ENCODE measurements around the gene CSRP1. TPM values are rescaled to one million over a fixed set of nuclear protein-coding genes. Genes with fewer than 3 reads are reported as not detected.
A peak's percentile ranks its signal among the peaks of the same experiment; 100 is the strongest.
"Not testable (repeated sequence)": the region's sequence is repeated elsewhere in the genome, so short reads cannot be mapped to it uniquely, and the experiment has no call there.

Gene CSRP1
- total and polyA plus RNA-seq, 2 experiments from 2014 or later, result 78.9 to 135 TPM

DNA sequence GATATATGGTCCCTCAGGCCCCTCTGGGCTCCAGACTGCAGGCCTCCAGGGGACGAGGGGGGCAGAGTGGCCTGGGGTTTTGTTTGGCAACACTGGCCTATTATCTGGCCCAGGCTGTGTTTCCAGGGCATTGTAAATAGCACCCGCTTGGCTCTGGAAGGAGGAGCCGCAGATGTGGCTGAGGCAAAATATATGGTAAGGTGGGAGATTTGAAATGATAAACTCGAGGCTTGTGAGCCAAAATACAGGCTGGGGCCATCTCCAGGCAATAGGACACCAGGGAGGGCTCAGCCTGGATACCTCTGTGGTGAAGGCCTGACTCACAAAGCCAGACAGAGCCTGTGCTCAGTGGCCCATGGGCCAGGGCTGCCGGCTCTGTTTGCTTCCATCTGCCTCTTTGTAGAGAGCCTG is 46.0 kb upstream of the CSRP1 start:
- TF ChIP-seq, protein P1, sequence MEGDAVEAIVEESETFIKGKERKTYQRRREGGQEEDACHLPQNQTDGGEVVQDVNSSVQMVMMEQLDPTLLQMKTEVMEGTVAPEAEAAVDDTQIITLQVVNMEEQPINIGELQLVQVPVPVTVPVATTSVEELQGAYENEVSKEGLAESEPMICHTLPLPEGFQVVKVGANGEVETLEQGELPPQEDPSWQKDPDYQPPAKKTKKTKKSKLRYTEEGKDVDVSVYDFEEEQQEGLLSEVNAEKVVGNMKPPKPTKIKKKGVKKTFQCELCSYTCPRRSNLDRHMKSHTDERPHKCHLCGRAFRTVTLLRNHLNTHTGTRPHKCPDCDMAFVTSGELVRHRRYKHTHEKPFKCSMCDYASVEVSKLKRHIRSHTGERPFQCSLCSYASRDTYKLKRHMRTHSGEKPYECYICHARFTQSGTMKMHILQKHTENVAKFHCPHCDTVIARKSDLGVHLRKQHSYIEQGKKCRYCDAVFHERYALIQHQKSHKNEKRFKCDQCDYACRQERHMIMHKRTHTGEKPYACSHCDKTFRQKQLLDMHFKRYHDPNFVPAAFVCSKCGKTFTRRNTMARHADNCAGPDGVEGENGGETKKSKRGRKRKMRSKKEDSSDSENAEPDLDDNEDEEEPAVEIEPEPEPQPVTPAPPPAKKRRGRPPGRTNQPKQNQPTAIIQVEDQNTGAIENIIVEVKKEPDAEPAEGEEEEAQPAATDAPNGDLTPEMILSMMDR (IDR thresholded peaks at IDR 0.05; ENCODE audit: low read depth, low read length), result no peak
- H3K9me3 ChIP-seq (ENCODE audit: low read depth), result no peaks in the 10 kb centered on the region
- no peak overlapping the region for H3K27ac ChIP-seq
- H3K36me3 ChIP-seq, result no peaks in the 10 kb centered on the region
- no peak overlapping the region for H3K4me3 ChIP-seq
- no peak for DNase-seq (ENCODE audit: low read depth in 1 of 2, low spot score in 1 of 2)
- no peaks in the 10 kb centered on the region for H3K27me3 ChIP-seq
- H3K4me1 ChIP-seq (ENCODE audit: low read depth), result peaks cover 9% of the 10 kb centered on the region

DNA sequence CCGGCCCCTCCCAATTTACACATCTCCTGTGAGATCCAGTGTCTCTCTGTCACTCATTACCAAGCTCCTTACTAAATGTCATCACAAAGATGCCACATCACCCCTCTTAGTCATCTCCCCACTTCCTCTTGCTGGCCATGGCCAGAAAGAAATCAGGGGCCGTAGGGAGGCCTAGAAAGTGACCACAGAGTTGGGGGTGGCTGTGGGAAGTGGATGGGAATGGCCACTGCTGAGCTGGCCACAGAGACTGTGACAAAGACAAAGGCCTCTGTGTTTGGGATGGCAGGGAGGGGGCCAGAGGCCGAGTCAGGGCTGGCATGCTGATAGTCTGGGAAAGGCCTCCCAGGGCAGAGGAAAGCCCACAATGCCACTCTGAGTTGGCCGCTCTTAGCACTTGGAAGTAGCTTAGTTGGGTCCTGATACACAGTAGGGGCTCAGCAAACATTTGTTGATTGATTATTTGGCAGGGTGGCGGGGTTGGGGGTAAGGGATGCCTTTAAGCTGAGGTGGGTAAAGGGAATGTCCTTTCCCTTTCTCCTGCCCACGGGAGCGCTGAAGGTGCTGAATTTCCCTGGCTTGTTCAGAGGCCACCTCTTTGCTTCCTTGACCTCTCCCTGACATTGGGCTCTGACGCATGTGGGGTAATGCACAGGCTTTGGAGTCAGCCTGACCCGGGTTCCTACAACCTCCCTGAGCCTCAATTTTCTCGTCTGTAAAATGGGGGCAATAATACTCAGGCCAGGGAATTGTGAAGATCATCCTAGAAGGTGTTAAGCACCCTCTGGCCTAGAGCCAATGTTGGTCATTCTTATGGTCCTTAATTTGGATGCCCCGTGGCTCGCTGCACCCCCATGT is 45.2 kb upstream of the CSRP1 start:
- H3K4me1 ChIP-seq (ENCODE audit: low read depth), result peaks cover 9% of the 10 kb centered on the region
- H3K9me3 ChIP-seq (ENCODE audit: low read depth), result no peaks in the 10 kb centered on the region
- no peaks in the 10 kb centered on the region for H3K36me3 ChIP-seq
- peak in 1 of 2 donors; percentile 58 for DNase-seq (ENCODE audit: low read depth in 1 of 2, low spot score in 1 of 2)
- TF ChIP-seq, protein P1 (IDR thresholded peaks at IDR 0.05; ENCODE audit: low read depth, low read length), result no peak
- no peak overlapping the region for H3K4me3 ChIP-seq
- H3K27ac ChIP-seq, result no peak overlapping the region
- no peaks in the 10 kb centered on the region for H3K27me3 ChIP-seq

DNA sequence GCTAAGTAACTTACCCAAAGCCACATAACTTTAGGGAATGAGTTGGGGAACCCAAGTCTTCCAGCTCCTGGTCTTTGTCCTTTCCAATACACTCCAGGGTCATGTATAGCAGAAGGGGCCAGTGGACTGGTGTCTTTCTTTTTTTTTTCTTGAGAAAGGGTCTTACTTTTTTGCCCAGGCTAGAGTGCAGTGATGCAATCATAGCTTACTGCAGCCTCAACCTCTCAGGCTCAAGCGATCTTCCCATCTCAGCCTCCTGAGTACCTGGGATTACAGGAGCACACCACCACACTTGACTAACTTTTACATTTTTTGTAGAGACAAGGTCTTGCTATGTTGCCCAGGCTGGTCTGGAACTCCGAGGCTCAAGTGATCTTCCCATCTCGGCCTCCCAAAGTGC is 44.2 kb upstream of the CSRP1 start:
- no peak for DNase-seq (ENCODE audit: low read depth in 1 of 2, low spot score in 1 of 2)
- H3K4me3 ChIP-seq, result no peak overlapping the region
- H3K27ac ChIP-seq, result no peak overlapping the region
- no peaks in the 10 kb centered on the region for H3K36me3 ChIP-seq
- H3K9me3 ChIP-seq (ENCODE audit: low read depth), result no peaks in the 10 kb centered on the region
- H3K27me3 ChIP-seq, result no peaks in the 10 kb centered on the region
- peaks cover 9% of the 10 kb centered on the region for H3K4me1 ChIP-seq (ENCODE audit: low read depth)
- TF ChIP-seq, protein P1 (IDR thresholded peaks at IDR 0.05; ENCODE audit: low read depth, low read length), result no peak

DNA sequence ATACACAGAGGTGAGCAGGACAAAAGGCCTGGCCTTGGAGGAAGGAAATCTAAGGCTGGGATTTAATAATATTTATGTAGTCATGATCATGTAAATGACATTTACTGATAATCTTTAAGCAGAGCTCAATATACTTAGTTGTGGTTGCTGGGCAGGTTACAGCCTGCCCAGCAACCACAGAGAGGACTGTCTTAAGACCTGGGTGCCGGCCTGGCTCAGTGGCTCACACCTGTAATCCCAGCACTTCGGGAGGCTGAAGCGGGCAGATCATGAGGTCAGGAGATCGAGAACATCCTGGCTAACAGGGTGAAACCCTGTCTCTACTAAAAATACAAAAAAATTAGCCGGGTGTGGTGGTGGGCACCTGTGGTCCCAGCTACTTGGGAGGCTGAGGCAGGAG is 42.6 kb upstream of the CSRP1 start:
- H3K27me3 ChIP-seq; H3K4me3 ChIP-seq; H3K4me1 ChIP-seq (ENCODE audit: low read depth); H3K27ac ChIP-seq; H3K9me3 ChIP-seq (ENCODE audit: low read depth); H3K36me3 ChIP-seq; DNase-seq (ENCODE audit: low read depth in 1 of 2, low spot score in 1 of 2): not testable (repeated sequence)

DNA sequence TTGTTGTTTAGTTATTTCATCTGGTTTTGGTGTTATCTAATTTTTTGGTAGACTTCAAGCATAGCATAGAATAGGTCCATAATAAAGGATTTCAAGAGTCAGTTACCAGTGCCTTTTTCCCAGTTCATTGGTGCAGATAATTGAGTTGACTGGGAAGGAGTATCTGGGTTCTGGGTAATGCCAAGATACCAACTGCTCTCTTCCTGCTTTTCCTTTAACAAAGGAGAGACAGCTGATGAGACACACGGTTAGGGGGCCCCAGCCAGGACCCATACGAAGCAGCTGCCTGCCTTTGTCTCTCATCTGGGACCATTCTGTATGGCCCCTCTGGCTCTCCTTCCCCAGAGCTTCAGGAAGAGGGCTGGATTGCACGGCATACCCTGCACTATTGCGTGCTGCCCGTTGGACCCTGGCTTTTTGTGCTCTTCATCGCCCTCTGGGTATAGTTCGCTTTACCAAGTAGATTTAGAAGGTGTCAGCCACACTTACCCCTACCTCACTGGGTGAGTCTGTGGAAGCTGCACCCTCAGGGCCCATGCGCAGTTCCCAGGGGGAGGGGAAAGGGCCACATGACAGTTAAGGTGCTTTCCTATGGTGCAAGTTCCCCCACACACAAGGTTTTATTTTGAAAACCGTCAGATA is 39.0 kb upstream of the CSRP1 start:
- peak in 1 of 2 donors; percentile 45 for DNase-seq (ENCODE audit: low read depth in 1 of 2, low spot score in 1 of 2)
- Histone ChIP-seq H3K9me3 (ENCODE audit: low read depth) (no peaks in the 10 kb centered on the region), H3K27me3 (no peaks in the 10 kb centered on the region), H3K4me3 (no peak overlapping the region), H3K27ac (no peak overlapping the region), H3K4me1 (ENCODE audit: low read depth) (no peaks in the 10 kb centered on the region), H3K36me3 (no peaks in the 10 kb centered on the region)
- TF ChIP-seq, protein P1 (IDR thresholded peaks at IDR 0.05; ENCODE audit: low read depth, low read length), result no peak

DNA sequence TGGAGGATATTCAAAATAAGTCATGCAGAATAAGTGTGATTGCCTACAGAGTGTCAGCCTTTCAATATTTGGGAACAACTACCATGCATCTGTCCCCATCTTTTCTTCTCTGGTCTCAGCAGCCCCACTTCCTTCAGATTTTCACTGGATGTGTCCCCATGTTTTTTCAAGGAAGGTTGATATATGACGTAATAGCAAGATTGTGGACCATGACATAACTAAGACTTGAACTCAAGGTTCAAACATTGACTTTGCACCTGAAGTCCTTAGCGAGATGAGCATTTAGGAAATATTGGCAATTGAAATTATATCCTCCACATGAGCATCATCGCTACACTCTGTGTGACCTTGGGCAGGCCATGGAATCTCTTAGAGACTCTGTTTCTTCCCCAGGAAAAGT is 37.8 kb upstream of the CSRP1 start:
- no peak for DNase-seq (ENCODE audit: low read depth in 1 of 2, low spot score in 1 of 2)
- TF ChIP-seq, protein P1 (IDR thresholded peaks at IDR 0.05; ENCODE audit: low read depth, low read length), result no peak

More for the DNA sequence above, 37.8 kb upstream of the CSRP1 start:
- no peak overlapping the region for H3K4me3 ChIP-seq
- no peaks in the 10 kb centered on the region for H3K9me3 ChIP-seq (ENCODE audit: low read depth)
- no peaks in the 10 kb centered on the region for H3K36me3 ChIP-seq
- no peaks in the 10 kb centered on the region for H3K27me3 ChIP-seq
- no peak overlapping the region for H3K27ac ChIP-seq
- peaks cover 6% of the 10 kb centered on the region for H3K4me1 ChIP-seq (ENCODE audit: low read depth)

Measured in cardiac muscle cell (in vitro differentiated cells and primary cell).